NCI-H1436 treated with DMSO at 0.1 percent for 48 hours (cell line): ENCODE data around the gene MESD.
"Not testable (repeated sequence)": the region's sequence is repeated elsewhere in the genome, so short reads cannot be mapped to it uniquely, and the experiment has no call there.

ENCODE experiments used
- DNase-seq: peaks from one replicate; lab custom pipeline; 2025; lab: John Stamatoyannopoulos, UW

MESD gene

DNA sequence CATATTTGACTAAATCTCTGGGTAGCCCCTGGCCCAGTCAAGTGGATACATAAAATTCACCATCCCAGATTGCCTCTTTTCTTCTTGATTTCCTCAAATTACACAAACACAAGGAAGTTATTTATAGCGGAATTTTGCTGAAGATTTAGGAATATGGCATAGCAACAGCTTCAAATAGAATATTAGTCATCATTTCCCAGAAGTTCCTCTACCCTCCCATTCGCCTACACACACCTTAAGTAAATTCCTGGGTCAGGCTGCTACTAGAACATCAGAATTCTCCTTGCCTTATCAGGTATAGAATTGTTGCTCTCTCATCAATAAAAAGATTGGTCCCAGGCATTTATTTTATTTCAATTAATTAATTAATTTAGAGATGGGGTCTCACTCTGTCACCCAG is 31.6 kb downstream of the MESD start:
- DNase-seq: no peak

DNA sequence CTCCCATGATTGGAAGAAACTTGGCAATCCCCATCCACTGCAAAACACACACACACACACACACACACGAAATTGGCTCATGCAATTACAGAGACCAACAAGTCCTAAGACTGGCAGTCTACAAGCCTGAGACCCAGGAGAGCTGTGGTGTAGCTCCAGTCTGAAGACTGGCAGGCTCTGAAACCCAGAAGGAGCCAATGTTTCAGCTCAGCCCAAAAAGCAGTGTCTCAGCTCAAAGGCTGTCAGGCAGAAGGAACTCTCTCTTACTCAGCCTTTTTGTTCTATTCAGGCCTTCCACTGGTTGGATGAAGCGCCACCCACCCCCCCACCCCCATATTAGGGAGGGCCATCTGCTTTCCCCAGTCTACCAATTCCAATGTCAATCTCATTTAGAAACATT is 32.1 kb downstream of the MESD start:
- DNase-seq: no peak

- DNase-seq: not testable (repeated sequence)
These were observed 33.8 kb downstream of the MESD start for GRCh38 chr15:80955571-80956452.

GRCh38 chr15:80953953-80954778 is 35.5 kb downstream of the MESD start:
- DNase-seq: no peak

- no peak for DNase-seq
These were observed 36.3 kb downstream of the MESD start for GRCh38 chr15:80953001-80953952.

GRCh38 chr15:80951941-80952340 is 37.7 kb downstream of the MESD start:
- no peak for DNase-seq

DNA sequence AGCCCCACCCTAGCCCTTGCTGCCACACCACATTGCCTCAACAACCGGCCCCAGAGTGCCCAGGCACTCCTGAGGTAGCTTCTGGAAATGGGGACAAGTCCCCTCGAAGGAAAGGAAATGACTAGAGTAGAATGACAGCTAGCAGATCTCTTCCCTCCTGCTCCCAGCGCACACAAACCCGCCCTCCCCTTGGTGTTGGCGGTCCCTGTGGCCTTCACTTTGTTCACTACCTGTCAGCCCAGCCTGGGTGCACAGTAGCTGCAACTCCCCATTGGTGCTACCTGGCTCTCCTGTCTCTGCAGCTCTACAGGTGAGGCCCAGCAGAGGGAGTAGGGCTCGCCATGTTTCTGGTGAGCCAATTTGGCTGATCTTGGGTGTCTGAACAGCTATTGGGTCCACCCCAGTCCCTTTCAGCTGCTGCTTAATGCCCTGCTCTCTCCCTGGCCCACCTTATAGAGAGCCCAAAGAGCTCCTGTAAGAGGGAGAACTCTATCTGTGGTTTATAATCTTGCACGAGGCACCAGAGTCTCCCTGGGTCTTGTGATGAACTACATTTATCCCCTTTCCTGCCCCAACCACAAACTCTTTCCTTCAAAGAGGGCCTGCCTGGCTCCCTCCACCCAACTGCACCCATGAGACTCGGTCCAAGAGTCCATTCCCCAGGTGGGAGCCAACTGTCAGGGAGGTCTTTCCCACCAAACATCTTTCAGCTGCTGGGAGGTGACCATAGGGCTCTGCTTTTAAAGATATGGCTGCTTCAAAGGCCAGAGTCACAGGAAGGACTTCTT is 39.1 kb downstream of the MESD start:
- no peak for DNase-seq

- no peak for DNase-seq
These were observed 39.9 kb downstream of the MESD start for GRCh38 chr15:80949756-80950155.

DNA sequence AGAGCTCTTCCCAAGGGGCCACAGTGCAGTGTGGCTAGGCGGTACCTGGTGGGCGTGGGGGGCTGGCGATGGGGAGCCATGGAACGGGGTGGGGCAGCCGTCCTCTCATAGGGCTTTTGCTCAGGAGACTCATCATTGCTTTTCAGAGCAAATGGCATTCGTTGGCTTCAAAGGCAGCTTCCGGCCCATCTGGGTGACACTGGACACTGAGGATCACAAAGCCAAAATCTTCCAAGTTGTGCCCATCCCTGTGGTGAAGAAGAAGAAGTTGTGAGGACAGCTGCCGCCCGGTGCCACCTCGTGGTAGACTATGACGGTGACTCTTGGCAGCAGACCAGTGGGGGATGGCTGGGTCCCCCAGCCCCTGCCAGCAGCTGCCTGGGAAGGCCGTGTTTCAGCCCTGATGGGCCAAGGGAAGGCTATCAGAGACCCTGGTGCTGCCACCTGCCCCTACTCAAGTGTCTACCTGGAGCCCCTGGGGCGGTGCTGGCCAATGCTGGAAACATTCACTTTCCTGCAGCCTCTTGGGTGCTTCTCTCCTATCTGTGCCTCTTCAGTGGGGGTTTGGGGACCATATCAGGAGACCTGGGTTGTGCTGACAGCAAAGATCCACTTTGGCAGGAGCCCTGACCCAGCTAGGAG is 40.8 kb downstream of the MESD start:
- DNase-seq: no peak

GRCh38 chr15:80946576-80946975 is 43.0 kb downstream of the MESD start:
- no peak for DNase-seq

GRCh38 chr15:80945605-80946004 is 44.0 kb downstream of the MESD start:
- DNase-seq: no peak

GRCh38 chr15:80944818-80945217 is 44.8 kb downstream of the MESD start:
- no peak for DNase-seq

DNA sequence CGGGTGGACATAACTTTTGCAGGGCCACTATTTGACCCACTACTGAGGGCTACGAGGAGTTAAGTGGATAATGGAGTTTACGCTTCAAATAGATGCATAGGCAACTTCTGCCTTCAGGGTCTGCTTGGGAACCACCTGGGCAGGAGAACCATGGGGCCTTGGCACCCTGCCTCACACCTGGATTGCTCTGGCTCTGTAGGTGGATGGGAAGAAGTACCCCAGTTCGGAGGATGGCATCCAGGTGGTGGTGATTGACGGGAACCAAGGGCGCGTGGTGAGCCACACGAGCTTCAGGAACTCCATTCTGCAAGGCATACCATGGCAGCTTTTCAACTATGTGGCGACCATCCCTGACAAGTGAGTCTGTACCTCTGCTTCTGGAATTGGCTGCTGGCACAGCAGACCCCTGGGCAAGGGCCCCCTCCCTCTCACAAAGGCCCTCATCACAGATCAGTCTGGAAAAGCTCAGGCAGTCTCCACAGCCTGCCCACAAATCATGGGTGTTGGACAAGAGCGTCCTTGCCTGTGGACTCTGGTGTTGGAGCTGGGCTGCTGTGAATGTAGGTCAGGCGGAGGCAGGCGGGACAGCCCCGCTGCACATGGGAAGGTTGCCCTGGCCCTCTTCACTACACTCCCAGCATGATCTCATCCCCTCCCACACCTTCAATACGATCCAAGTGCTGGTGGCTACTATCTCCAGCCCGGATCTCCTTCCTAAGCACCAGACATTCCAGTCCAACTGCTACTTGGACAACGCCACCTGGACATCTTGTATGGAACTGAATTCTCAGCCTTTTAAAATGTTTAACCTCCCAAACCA is 46.7 kb downstream of the MESD start:
- DNase-seq: no peak

DNA sequence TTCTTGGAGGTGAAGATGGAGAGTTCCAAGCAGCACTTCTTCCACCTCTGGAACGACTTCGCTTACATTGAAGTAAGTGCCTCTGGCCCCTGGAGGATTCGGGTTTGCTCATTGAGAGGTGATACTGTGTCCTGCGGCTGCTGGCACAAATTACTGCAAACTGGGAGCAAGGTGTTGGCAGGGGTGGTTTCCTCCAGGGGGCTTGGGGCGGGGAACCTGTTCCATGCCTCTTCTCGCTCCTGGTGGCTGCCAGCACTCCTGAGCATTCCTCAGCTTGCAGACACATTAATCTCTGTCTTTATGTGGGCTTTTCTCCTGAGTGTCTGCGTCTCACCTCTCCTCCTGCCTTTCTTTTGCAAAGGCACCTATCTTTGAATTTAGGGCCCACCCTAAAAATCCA is 47.4 kb downstream of the MESD start:
- no peak for DNase-seq

GRCh38 chr15:80940851-80941250 is 48.8 kb downstream of the MESD start:
- no peak for DNase-seq

DNA sequence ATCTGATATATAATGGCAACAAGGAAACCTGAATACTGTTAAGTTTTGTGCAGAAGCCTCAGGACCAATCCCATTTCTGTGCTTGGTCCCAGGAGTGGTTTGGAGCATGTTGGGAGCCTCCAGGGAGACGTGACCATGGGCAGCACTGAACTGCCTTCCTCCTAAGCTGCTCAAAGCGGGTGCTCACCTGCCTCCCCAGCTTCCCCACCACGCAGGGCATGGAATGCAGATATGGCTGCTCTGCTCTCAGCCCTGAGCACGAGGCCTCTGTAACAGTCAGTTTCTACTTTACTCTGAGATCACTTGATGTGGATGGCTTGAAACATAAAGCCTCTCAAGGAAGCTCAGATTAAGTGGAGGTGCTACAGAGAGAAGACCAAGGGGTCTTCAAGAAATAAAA is 49.3 kb downstream of the MESD start:
- DNase-seq: no peak

DNA sequence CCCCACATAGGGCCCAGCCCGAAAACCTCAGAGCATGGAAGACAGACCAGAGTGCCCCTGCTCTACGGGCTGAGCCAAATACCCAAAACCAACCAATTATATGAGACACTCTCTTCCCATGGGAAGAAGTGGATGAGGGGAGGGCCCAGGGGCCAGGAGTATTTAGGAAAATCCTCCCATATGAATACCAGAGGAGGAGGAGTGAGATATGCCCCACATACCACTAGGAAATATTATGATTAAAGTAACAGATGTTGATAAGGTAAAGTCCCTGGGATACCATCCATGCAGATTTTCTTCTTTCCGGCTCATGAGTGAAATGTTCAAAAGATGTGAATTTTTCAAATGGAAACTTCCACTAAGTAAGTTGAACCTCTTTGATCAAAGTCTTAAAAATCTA is 50.4 kb downstream of the MESD start:
- DNase-seq: no peak

GRCh38 chr15:80937718-80938117 is 51.9 kb downstream of the MESD start:
- DNase-seq: no peak

GRCh38 chr15:80936288-80937078 is 53.1 kb downstream of the MESD start:
- DNase-seq: no peak
